Common myeloid progenitor, CD34-positive (primary cell): Measurements from ENCODE around the gene CPSF3.

Source experiments
- CTCF ChIA-PET: fragments of 350-600 bp; sonication (Branson Sonifier 250); formaldehyde crosslinking; loops from one replicate; lab custom pipeline; 2021; ENCODE audit warnings: antibody characterized with exemption; lab: Charles Lee
- POLR2A ChIA-PET: fragments of 350-600 bp; sonication (Branson Sonifier 250); formaldehyde crosslinking; loops from one replicate; lab custom pipeline; 2021; ENCODE audit warnings: antibody characterized with exemption; lab: Charles Lee
- DNase-seq, 3 donors: peaks; one replicate each; pipeline versions ENCODE4 v3.0.0 to v3.0.0-alpha.2; 2013
- H3K27ac ChIP-seq, 2 experiments: 1 replicate in 1 of 2; 2 replicates in 1 of 2; pipeline ENCODE4 v1.7.0; 2013; ENCODE audit warnings: inconsistent platforms in 2 of 2, low read length in 2 of 2, mild to moderate bottlenecking in 2 of 2, low read depth in 1 of 2, moderate library complexity in 1 of 2; ENCODE audit not compliant: severe bottlenecking in 2 of 2, insufficient read depth in 1 of 2, poor library complexity in 1 of 2
- H3K27me3 ChIP-seq, 5 experiments: replicated peaks in 2 of 5; 1 replicate in 3 of 5; 2 replicates in 2 of 5; pipeline versions ENCODE4 v1.6.1 to v1.7.0; 2013; ENCODE audit warnings: low read length in 4 of 5, mild to moderate bottlenecking in 2 of 5, moderate library complexity in 2 of 5, inconsistent platforms in 1 of 5; ENCODE audit not compliant: insufficient read depth in 5 of 5, control insufficient read depth in 4 of 5
- H3K36me3 ChIP-seq, 4 experiments: 1 replicate in 2 of 4; 2 replicates in 2 of 4; pipeline versions ENCODE4 v1.6.1 to v1.7.0; 2013; ENCODE audit warnings: low read length in 3 of 4, control low read depth in 1 of 4, mild to moderate bottlenecking in 1 of 4; ENCODE audit not compliant: control insufficient read depth in 4 of 4, insufficient read depth in 4 of 4
- H3K4me1 ChIP-seq, 4 experiments: 1 replicate in 3 of 4; 2 replicates in 1 of 4; pipeline versions ENCODE4 v1.6.1 to v1.7.1; 2013; ENCODE audit warnings: low read length in 3 of 4, mild to moderate bottlenecking in 3 of 4, control low read depth in 1 of 4, inconsistent platforms in 1 of 4, moderate library complexity in 1 of 4; ENCODE audit not compliant: control insufficient read depth in 4 of 4, insufficient read depth in 4 of 4; ENCODE audit errors: control extremely low read depth in 1 of 4
- H3K4me3 ChIP-seq, 7 experiments: 1 replicate in 4 of 7; 2 replicates in 3 of 7; pipeline versions ENCODE4 v1.5.1 to v1.7.0; 2013; ENCODE audit warnings: mild to moderate bottlenecking in 7 of 7, low read length in 6 of 7, moderate library complexity in 6 of 7, inconsistent platforms in 2 of 7, low read depth in 2 of 7, control low read depth in 1 of 7; ENCODE audit not compliant: insufficient read depth in 4 of 7, control insufficient read depth in 1 of 7; ENCODE audit errors: extremely low read depth in 1 of 7
- H3K9me3 ChIP-seq, 5 experiments: 1 replicate in 4 of 5; 2 replicates in 1 of 5; pipeline versions ENCODE4 v1.6.1 to v1.7.1; 2013; ENCODE audit warnings: low read length in 4 of 5, mild to moderate bottlenecking in 2 of 5, inconsistent platforms in 1 of 5, low read depth in 1 of 5, moderate library complexity in 1 of 5; ENCODE audit not compliant: control insufficient read depth in 4 of 5, insufficient read depth in 2 of 5; ENCODE audit errors: control extremely low read depth in 1 of 5
- WGBS: methylation state at CpG from one replicate; pipeline ENCODE4 v1.1.5; 2013; ENCODE audit not compliant: insufficient coverage; 5-methylcytosine and 5-hydroxymethylcytosine counted together

CPSF3 gene

GRCh38 chr2:9404451-9404850 is 19.0 kb upstream of the CPSF3 start:
- no peak for DNase-seq
- no peak overlapping the region for H3K27ac ChIP-seq
- no peaks in the 10 kb centered on the region for H3K9me3 ChIP-seq
- ChIA-PET POLR2A (no interaction called here), CTCF (no interaction called here)
- no peaks in the 10 kb centered on the region for H3K27me3 ChIP-seq
- H3K4me1 ChIP-seq = peaks cover 0 to 5% (median 3%) of the 10 kb centered on the region in 4 experiments
- H3K4me3 ChIP-seq = no peak overlapping the region
- WGBS = 80% methylated on average over 2 of the region's 4 CpGs
- H3K36me3 ChIP-seq = peaks cover 3 to 28% (median 24%) of the 10 kb centered on the region in 4 experiments

- Histone ChIP-seq H3K4me3 (no peak overlapping the region), H3K27me3 (no peaks in the 10 kb centered on the region), H3K27ac (no peak overlapping the region), H3K36me3 (peaks cover 3 to 33% (median 25%) of the 10 kb centered on the region in 4 experiments), H3K9me3 (no peaks in the 10 kb centered on the region), H3K4me1 (no peaks in the 10 kb centered on the region)
- POLR2A ChIA-PET = no interaction called here
- CTCF ChIA-PET = no interaction called here
- 100% methylated on average over 1 of the region's 2 CpGs for WGBS
- no peak for DNase-seq
These were observed 17.8 kb upstream of the CPSF3 start for GRCh38 chr2:9405636-9406035.

- POLR2A ChIA-PET = no interaction called here
- 96% methylated on average over 9 of the region's 13 CpGs for WGBS
- H3K36me3 ChIP-seq = peaks cover 3 to 40% (median 26%) of the 10 kb centered on the region in 4 experiments
These were observed 16.7 kb upstream of the CPSF3 start for GRCh38 chr2:9406529-9407362.

GRCh38 chr2:9407363-9407811 is 16.1 kb upstream of the CPSF3 start:
- Histone ChIP-seq H3K27ac (no peak overlapping the region), H3K4me1 (no peaks in the 10 kb centered on the region), H3K9me3 (no peaks in the 10 kb centered on the region), H3K36me3 (peaks cover 3 to 43% (median 25%) of the 10 kb centered on the region in 4 experiments), H3K27me3 (no peaks in the 10 kb centered on the region), H3K4me3 (no peak overlapping the region)
- ChIA-PET CTCF (no interaction called here), POLR2A (no interaction called here)
- DNase-seq = no peak
- 95% methylated on average over 8 of the region's 8 CpGs for WGBS

More at GRCh38 chr2:9406529-9407362, 16.7 kb upstream of the CPSF3 start:
- no peak for DNase-seq
- Histone ChIP-seq H3K27me3 (no peaks in the 10 kb centered on the region), H3K9me3 (no peaks in the 10 kb centered on the region), H3K4me1 (no peaks in the 10 kb centered on the region), H3K4me3 (no peak overlapping the region), H3K27ac (no peak overlapping the region)
- CTCF ChIA-PET = no interaction called here

GRCh38 chr2:9408641-9409151 is 14.8 kb upstream of the CPSF3 start:
- Histone ChIP-seq H3K9me3 (no peaks in the 10 kb centered on the region), H3K27me3 (no peaks in the 10 kb centered on the region), H3K4me1 (no peaks in the 10 kb centered on the region), H3K4me3 (no peak overlapping the region), H3K27ac (no peak overlapping the region), H3K36me3 (peaks cover 5 to 49% (median 27%) of the 10 kb centered on the region in 4 experiments)
- 88% methylated on average over 9 of the region's 9 CpGs for WGBS
- DNase-seq = peak in 1 of 3 donors; percentile 15
- ChIA-PET POLR2A (interaction anchor here (0.6 kb wide), 1 partner anchor 1173 kb away, joined by 3 read pairs; no protein-coding TSS in a partner anchor), CTCF (interaction anchor here (0.7 kb wide), 1 partner anchor 31 kb away, joined by 3 read pairs; no protein-coding TSS in a partner anchor)

GRCh38 chr2:9410108-9410507 is 13.3 kb upstream of the CPSF3 start:
- POLR2A ChIA-PET = no interaction called here
- Histone ChIP-seq H3K27me3 (no peaks in the 10 kb centered on the region), H3K4me1 (no peaks in the 10 kb centered on the region), H3K4me3 (no peak overlapping the region), H3K27ac (no peak overlapping the region), H3K36me3 (peaks cover 5 to 54% (median 31%) of the 10 kb centered on the region in 4 experiments), H3K9me3 (no peaks in the 10 kb centered on the region)
- DNase-seq = no peak
- 95% methylated on average over 3 of the region's 3 CpGs for WGBS
- CTCF ChIA-PET = no interaction called here

- Histone ChIP-seq H3K4me3 (no peak overlapping the region), H3K27me3 (no peaks in the 10 kb centered on the region), H3K4me1 (no peaks in the 10 kb centered on the region), H3K27ac (no peak overlapping the region), H3K36me3 (peaks cover 4 to 58% (median 31%) of the 10 kb centered on the region in 4 experiments), H3K9me3 (no peaks in the 10 kb centered on the region)
- ChIA-PET POLR2A (no interaction called here), CTCF (no interaction called here)
- no peak for DNase-seq
- WGBS = 90% methylated on average over 2 of the region's 7 CpGs
These were observed 10.7 kb upstream of the CPSF3 start for GRCh38 chr2:9412781-9413180.
